Activated CD4-positive, alpha-beta memory T cell treated with anti-CD3 and anti-CD28 coated beads for 36 hours (primary cell): ENCODE results near the gene CFTR. TPM values are rescaled to one million over a fixed set of nuclear protein-coding genes. Genes with fewer than 3 reads are reported as not detected.

Experiments
- CTCF ChIA-PET: fragments of 350-600 bp; sonication (Branson Sonifier 250); formaldehyde crosslinking; loops from one replicate; lab custom pipeline; 2021; ENCODE audit warnings: antibody characterized with exemption, inconsistent platforms; lab: Charles Lee
- POLR2A ChIA-PET: fragments of 350-600 bp; sonication (Branson Sonifier 250); formaldehyde crosslinking; loops from one replicate; lab custom pipeline; 2021; ENCODE audit warnings: antibody characterized with exemption; lab: Charles Lee
- DNase-seq: peaks from one replicate; pipeline ENCODE4 v3.0.0-alpha.2; 2020
- H3K27ac Mint-ChIP-seq: one replicate; pipeline ENCODE4 v1.8.0; 2021; ENCODE audit warnings: mixed read lengths
- H3K27me3 Mint-ChIP-seq: one replicate; pipeline ENCODE4 v1.8.0; 2021; ENCODE audit warnings: mixed read lengths
- H3K36me3 Mint-ChIP-seq: one replicate; pipeline ENCODE4 v1.8.0; 2021; ENCODE audit warnings: mixed read lengths
- H3K4me1 Mint-ChIP-seq: one replicate; pipeline ENCODE4 v1.8.0; 2021; ENCODE audit warnings: low read depth, mixed read lengths
- H3K4me3 Mint-ChIP-seq: one replicate; pipeline ENCODE4 v1.8.0; 2021; ENCODE audit warnings: mild to moderate bottlenecking, mixed read lengths
- H3K9me3 Mint-ChIP-seq: one replicate; pipeline ENCODE4 v1.8.0; 2021; ENCODE audit warnings: mixed read lengths
- intact Hi-C: fragments of 100-400 bp; cut with micrococcal nuclease; formaldehyde crosslinking; loops from one replicate; pipeline ENCODE4 v1.15.1; 2023
- total RNA-seq, 2 experiments: library from RNA; stranded (reverse); gene quantifications; one replicate each; pipeline ENCODE4 v1.2.3, GENCODE V29; 2021

The CFTR gene
- total RNA-seq, 2 experiments from 2014 or later: not detected

DNA sequence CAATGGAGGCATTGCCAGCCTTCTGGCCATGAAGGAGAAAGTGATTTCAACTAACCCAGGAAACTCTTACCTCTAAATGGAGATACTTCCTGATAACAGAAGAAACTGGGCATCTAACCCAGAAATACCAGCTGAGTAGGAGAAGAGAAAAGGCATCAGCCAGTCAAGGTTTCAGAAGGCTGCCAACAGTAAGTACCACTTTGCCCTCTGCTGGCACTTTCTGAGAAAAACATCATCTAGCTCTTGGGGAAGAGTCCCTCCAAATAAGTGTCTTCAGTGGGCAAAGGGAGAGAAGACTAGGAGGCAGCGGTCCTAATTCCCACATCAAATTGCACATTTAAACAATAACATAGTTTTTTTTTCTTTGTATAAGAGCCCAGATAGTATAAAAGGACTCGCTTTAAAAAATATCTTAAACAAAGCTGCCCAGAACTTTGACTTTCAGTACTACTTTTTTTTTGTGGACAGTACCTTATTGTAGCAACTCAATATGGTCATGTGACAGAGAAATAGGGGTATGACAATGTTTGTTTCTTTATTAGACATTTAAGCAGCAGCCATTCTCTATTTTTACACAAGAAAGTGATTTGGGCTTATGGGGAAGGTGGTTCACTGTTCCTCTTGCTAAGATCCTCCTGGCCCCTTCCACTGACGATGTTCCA lies 236.1 kb downstream of the CFTR start:
- Mint-ChIP-seq H3K4me3 (no peak overlapping the region), H3K9me3 (no peaks in the 10 kb centered on the region), H3K27me3 (no peaks in the 10 kb centered on the region), H3K4me1 (no peaks in the 10 kb centered on the region), H3K36me3 (no peaks in the 10 kb centered on the region), H3K27ac (no peak overlapping the region)
- ChIA-PET POLR2A (no interaction called here), CTCF (interaction anchor here (0.6 to 2.0 kb wide), 3 partner anchors 60 to 503 kb away, joined by 3 to 8 read pairs (median 6); no protein-coding TSS in a partner anchor)
- DNase-seq: no peak
- intact Hi-C loops: loop anchor here (2.0 to 10.0 kb wide), 3 partner anchors 261 to 503 kb away; no protein-coding TSS in a partner anchor

DNA sequence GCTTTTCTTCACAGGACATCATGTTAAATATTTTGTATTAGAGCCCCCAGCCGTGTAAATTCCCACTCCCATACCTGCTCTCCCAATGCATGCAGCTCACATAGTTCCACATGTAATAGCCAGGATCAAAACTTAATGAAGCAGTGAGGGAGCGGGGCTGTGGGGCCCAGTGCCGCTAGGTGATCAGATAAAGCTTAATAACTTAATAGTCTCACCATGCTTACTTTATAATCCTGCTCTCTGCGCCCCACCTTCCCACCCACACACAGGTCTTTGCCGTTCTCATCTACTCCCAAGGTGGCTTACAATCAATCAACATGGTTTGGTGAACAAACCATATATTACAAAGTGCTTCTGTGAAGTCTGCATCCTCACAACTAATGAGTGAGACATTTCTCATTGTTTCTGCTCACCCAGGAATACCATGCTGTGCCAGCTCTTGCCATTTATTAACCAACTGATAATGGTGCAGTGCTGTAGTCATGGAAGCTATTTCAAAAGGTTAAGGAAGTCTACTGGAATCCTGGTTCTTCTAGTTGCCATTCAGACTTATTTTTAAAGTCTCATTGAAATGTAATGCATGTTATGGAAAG lies 237.0 kb downstream of the CFTR start:
- ChIA-PET POLR2A (no interaction called here), CTCF (interaction anchor here (2.0 kb wide), 1 partner anchor 258 kb away, joined by 8 read pairs; no protein-coding TSS in a partner anchor)
- intact Hi-C loops: loop anchor here (2.0 to 10.0 kb wide), 3 partner anchors 262 to 504 kb away; no protein-coding TSS in a partner anchor
- Mint-ChIP-seq H3K27me3 (no peaks in the 10 kb centered on the region), H3K4me1 (no peaks in the 10 kb centered on the region), H3K36me3 (no peaks in the 10 kb centered on the region), H3K4me3 (no peak overlapping the region), H3K27ac (no peak overlapping the region), H3K9me3 (no peaks in the 10 kb centered on the region)
- DNase-seq: no peak

DNA sequence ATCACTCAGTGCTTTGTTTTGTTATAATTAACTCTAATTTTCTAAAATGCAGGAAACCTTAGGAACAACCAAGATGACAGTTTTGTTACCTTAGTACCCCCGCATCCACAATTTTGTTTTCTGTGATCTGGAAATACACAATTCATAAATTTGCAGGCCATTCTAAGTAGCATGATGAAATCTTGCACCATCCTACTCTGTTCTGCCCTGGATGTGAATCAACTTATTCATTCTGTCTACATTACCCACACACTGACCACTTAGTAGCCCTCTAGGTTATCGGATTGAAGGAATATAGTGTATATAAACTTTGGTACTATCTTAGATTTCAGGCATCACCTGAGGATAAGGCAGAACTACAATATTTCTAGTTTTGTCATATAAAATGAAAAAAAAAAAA lies 237.5 kb downstream of the CFTR start:
- H3K36me3 Mint-ChIP-seq: no peaks in the 10 kb centered on the region
- no peak overlapping the region for H3K4me3 Mint-ChIP-seq
- no peaks in the 10 kb centered on the region for H3K27me3 Mint-ChIP-seq
- intact Hi-C loops: loop anchor here (2.0 to 10.0 kb wide), 3 partner anchors 263 to 505 kb away; no protein-coding TSS in a partner anchor
- ChIA-PET CTCF (interaction anchor here (2.0 kb wide), 1 partner anchor 259 kb away, joined by 8 read pairs; no protein-coding TSS in a partner anchor), POLR2A (no interaction called here)
- H3K27ac Mint-ChIP-seq: no peak overlapping the region
- no peaks in the 10 kb centered on the region for H3K4me1 Mint-ChIP-seq
- no peak for DNase-seq
- H3K9me3 Mint-ChIP-seq: no peaks in the 10 kb centered on the region

Other genes with a start within 250 kb of the CFTR start
- gene WNT2, start 157.0 kb upstream of the CFTR start, total RNA-seq: not detected
- not detected for gene ASZ1, start 52.5 kb upstream of the CFTR start, total RNA-seq